Inflammatory macrophage treated with lipopolysaccharide for 1 hour (primary cell): ENCODE data around the gene MANEAL.

Source experiments
- DNase-seq, 2 donors: peaks; one replicate each; pipeline ENCODE4 v3.0.0-alpha.2; 2020 to 2022

The MANEAL gene

DNA sequence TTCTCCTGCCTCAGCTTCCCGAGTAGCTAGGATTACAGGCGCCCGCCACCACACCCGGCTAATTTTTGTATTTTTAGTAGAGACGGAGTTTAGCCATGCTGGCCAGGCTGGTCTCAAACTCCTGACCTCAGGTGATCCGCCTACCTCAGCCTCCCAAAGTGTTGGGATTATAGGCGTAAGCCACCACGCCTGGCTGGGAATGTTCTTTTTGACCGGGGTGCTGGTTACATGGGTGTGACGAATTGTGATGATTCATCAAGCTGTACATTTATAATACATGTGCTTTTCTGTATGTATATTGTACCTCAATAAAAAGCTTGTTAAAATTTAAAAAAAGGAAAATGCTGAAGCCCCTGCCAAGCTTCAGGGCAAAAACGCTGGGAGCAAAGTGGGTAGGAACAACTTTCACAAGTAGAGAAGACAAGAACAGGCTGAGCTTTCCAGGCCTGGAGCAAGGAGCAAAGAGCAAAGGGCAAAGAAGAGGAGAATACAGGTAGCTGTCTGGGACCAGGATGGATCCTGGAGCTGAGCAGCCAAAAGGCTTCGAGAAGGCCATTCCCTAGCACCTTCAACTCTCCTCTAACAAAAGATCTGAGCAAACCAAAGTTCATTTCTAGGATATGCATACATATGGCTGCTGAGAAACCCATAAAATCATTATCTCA, 34.9 kb downstream of the MANEAL start:
- no peak for DNase-seq

GRCh38 chr1:37831109-37831508, 37.5 kb downstream of the MANEAL start:
- DNase-seq: no peak

DNA sequence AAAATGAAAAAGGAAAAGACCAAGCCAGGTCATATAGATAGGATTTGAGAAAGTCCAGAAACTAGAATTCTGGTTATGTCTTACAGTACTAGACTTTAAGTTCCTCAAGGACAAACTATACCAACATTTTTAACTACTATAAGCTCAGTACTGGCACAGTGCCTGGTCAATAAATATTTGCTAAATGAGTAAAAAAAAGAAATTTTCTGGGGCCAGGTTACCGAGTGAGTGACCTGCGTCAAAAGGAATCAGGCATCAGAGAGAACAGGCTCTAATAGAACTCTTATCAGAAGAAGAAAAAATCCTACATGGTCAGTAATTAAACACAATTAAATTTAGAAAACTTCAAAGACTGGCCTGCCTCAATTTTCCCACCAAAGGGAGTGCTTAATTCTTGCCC, 38.2 kb downstream of the MANEAL start:
- no peak for DNase-seq

GRCh38 chr1:37836788-37837187, 43.1 kb downstream of the MANEAL start:
- no peak for DNase-seq

DNA sequence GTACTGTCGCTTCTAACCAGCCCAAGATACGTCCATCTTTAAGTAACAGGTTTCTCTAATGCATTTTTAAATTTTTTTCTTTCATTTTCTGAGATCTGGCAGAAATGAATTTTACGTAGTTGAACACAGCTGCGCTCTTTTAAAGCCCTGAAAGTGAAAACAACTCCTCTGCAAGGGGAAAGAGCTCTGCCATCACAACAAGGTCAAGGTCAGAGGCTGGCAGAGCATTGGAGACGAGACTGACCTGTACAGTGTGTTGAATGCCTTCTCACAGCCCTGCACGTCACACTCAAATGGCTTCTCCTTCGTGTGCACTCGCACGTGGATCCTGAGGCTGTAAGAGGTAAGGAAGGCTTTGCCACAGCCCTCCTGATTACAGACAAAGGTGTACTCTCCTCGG, 46.0 kb downstream of the MANEAL start:
- no peak for DNase-seq

GRCh38 chr1:37840711-37841110, 47.1 kb downstream of the MANEAL start:
- DNase-seq: no peak

GRCh38 chr1:37841652-37842051, 48.0 kb downstream of the MANEAL start:
- no peak for DNase-seq

DNA sequence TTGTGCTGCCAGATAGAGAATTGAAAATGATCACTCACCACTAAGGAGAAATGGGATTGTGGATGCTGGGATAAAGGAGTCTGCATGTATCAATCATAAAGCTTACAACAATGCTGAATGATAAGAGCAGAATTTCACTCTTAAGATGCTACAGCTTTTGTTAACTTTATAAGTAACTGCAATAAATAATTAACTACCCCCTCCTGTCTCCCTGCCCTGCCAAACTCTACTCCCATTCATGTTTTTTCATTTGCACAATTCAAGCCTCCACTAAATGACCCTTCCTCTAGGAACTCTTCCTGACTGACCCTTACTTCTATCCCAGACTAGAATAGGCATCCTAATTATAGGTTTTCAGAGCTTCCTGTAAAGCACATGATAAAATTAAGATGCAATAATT, 50.9 kb downstream of the MANEAL start:
- no peak for DNase-seq

- peak in 1 of 2 donors; percentile 44 for DNase-seq
Measured at GRCh38 chr1:37845049-37845646, 51.5 kb downstream of the MANEAL start.

DNA sequence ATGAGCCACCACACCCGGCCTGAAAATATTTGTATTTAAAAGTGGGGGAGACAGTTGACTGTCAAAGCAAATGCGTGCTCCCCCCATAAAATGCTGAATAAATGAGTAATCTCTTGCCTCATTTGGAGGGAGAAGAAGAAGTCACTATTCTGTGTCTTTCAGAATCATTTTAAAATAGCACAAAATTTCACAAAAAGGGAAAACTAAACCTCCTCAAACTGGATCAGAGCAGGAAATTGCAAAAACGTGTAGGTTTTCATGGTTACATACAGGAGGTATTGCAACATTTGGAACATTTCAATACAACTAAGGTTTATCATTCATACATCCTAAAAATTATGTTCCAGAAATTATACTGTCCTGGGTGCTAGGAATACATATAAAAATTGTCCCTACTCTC, 52.1 kb downstream of the MANEAL start:
- peak; percentile 96 to 98 for DNase-seq

GRCh38 chr1:37846647-37847339, 53.1 kb downstream of the MANEAL start:
- peak; percentile 56 to 61 for DNase-seq

DNA sequence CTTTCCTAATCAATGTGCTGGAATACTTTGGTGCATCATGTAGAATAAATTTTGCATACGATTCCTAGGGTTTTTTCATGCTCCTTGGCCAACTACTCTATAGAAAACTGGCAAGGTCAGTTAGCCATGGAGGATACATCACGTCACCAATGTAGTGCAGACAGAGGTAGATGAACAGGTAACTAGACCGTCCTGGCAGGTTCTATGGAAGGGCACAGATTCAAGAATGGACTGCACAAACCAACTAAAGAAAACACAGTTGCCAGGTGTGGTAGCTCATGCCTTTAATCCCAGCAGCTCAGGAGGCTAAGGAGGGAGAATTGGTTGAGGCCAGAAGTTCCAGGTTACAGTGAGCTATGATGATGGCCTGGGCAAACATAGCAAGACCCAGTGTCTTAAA, 55.8 kb downstream of the MANEAL start:
- DNase-seq: no peak

- peak; percentile 82 to 85 for DNase-seq
Measured at GRCh38 chr1:37850352-37850955, 56.8 kb downstream of the MANEAL start.
